ENCODE measurements around the gene ETHE1.
A peak's percentile ranks its signal among the peaks of the same experiment; 100 is the strongest.

Gene ETHE1

DNA sequence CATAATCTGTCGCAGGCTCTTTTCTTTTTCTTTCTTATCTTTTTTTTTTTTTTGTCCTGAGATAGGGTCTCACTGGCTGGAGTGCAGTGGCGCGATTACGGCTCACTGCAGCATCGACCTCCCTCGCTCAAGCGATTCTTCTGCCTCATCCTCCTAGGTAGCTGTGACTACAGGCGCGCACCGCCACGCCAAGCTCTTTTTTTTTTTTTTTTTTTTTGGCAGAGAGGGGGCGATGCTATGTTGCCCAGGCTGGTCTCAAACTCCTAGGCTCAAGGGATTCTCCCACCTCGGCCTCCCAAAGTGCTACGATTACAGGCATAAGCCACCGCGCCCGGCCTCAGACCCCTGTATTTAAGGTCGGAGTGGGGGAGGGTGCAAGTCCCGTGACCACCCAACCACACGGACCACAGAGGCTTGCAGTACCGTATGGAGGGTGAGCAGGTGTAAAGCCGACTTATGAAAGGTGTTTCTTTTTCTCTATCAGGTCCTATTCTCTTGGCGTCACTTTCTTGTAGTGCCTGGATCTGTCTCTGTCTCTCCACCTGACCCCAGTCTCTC lies 24.5 kb downstream of the ETHE1 start:
- peaks cover 4% of the 10 kb centered on the region for H3K36me3 ChIP-seq (ENCODE audit: control insufficient read depth, insufficient read depth, low read length)
- peaks cover 12% of the 10 kb centered on the region; the same call in 1 of the 2 replicates for H3K4me1 ChIP-seq (ENCODE audit: control insufficient read depth, insufficient read depth, low read length)
- H3K9ac ChIP-seq (ENCODE audit: low read length) = no peak overlapping the region
- no peak overlapping the region for H3K27ac ChIP-seq (ENCODE audit: low read depth, low read length)
- H3K4me3 ChIP-seq (ENCODE audit: low read depth, low read length) = peak overlapping the region; percentile 48
- H3K9me3 ChIP-seq (ENCODE audit: control insufficient read depth, insufficient read depth, low read depth, low read length) = no peaks in the 10 kb centered on the region
- H3K27me3 ChIP-seq (ENCODE audit: control insufficient read depth, insufficient read depth, low read length) = peaks cover 21% of the 10 kb centered on the region

DNA sequence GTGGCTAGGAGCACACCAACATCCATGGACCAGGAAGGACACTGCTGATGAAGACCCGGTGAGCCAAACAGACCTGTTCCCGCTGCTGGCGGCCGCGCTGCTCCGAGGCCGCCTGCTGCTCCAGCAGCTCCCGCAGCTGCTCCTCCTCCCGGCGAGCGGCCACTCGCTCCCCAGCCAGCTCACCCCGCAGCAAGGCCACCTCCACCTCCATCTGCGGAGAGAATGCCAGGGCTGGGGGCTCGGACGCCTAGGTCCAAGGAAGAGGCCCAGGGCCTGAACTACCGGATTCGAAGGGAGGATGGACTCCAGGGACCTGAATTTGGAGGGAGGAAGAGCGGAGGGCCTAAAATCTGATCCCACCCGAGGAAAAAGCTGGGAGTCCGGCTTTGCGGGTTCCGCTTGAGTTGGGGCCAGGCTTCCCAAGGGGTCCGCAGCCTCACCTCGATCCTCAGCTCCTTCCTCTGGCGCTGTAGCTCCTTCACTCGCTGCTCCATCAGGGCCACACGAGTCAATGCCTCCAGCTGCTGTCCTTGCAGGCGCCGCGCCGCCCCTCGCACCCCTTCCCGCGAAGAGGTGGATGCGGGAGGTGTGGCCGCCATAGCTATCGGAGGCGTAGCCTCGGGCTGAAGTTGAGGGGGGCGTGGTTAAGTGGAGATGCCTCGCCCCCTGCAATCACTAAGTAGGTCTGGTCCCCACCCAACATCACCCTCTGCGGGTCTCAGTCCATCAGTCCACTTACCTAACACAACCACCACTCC lies 25.2 kb downstream of the ETHE1 start:
- Histone ChIP-seq H3K9me3 (ENCODE audit: control insufficient read depth, insufficient read depth, low read depth, low read length) (no peaks in the 10 kb centered on the region), H3K36me3 (ENCODE audit: control insufficient read depth, insufficient read depth, low read length) (peaks cover 5% of the 10 kb centered on the region), H3K27ac (ENCODE audit: low read depth, low read length) (no peak overlapping the region), H3K27me3 (ENCODE audit: control insufficient read depth, insufficient read depth, low read length) (peaks cover 21% of the 10 kb centered on the region), H3K9ac (ENCODE audit: low read length) (peak overlapping the region; percentile 13), H3K4me3 (ENCODE audit: low read depth, low read length) (peak overlapping the region; percentile 48), H3K4me1 (ENCODE audit: control insufficient read depth, insufficient read depth, low read length) (peaks cover 12% of the 10 kb centered on the region; the same call in 1 of the 2 replicates)

DNA sequence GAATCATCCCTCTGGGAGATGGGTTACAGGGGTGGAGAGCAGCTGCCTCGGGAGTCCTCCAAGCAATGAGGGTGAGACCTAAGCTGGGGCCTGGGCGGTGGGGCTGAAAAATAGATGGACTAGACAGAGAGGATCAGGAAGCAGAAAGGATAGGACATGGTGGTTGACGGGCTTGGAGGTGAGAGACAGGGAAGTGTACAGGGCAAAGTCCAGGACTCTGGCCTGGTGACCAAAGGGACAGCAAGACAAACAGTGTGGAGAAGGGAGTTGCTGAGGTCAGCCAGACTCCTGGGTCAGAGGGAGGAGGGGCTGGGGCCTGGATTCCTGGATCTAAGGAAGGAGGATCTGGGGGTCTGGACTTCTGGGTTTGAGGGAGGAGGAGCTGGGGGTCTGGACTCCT lies 28.0 kb downstream of the ETHE1 start:
- Histone ChIP-seq H3K27ac (ENCODE audit: low read depth, low read length) (no peak overlapping the region), H3K27me3 (ENCODE audit: control insufficient read depth, insufficient read depth, low read length) (peaks cover 17% of the 10 kb centered on the region), H3K36me3 (ENCODE audit: control insufficient read depth, insufficient read depth, low read length) (peaks cover 17% of the 10 kb centered on the region), H3K4me3 (ENCODE audit: low read depth, low read length) (no peak overlapping the region), H3K9me3 (ENCODE audit: control insufficient read depth, insufficient read depth, low read depth, low read length) (no peaks in the 10 kb centered on the region), H3K9ac (ENCODE audit: low read length) (no peak overlapping the region), H3K4me1 (ENCODE audit: control insufficient read depth, insufficient read depth, low read length) (0 out of 2 replicates have a peak, but pooled peaks cover 12% of the 10 kb centered on the region)

DNA sequence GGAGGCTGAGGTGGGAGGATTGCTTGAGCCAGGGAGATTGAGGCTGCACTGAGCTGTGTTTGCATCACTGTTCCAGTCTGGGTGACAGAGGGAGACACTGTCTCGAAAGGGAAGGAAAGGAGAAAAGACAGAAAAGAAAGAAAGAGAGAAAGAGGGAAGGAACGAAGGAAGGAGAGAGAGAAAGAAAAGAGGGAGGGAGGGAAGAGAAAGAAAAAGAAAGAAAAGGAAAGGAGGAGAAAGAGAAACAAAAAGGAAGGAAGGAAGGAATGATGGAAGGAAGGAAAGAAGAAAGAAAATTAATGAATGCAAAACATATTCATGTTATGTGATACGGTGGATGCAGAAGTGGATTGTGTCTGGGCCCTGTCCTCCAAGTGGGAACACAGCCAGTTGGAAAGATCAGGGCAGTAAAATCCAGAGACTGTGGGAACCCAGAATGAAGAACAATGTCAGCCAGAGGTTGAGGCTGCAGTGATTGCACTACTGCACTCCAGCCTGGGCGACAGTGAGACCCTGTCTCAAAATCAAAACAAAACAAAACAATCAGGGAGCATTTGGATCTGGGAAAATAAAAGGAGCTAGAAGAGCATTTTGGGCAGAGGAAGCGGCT lies 28.7 kb downstream of the ETHE1 start:
- H3K36me3 ChIP-seq (ENCODE audit: control insufficient read depth, insufficient read depth, low read length) = peaks cover 17% of the 10 kb centered on the region
- no peaks in the 10 kb centered on the region for H3K9me3 ChIP-seq (ENCODE audit: control insufficient read depth, insufficient read depth, low read depth, low read length)
- H3K27ac ChIP-seq (ENCODE audit: low read depth, low read length) = no peak overlapping the region
- no peak overlapping the region for H3K4me3 ChIP-seq (ENCODE audit: low read depth, low read length)
- H3K27me3 ChIP-seq (ENCODE audit: control insufficient read depth, insufficient read depth, low read length) = peaks cover 13% of the 10 kb centered on the region
- H3K4me1 ChIP-seq (ENCODE audit: control insufficient read depth, insufficient read depth, low read length) = 0 out of 2 replicates have a peak, but pooled peaks cover 10% of the 10 kb centered on the region
- no peak overlapping the region for H3K9ac ChIP-seq (ENCODE audit: low read length)

DNA sequence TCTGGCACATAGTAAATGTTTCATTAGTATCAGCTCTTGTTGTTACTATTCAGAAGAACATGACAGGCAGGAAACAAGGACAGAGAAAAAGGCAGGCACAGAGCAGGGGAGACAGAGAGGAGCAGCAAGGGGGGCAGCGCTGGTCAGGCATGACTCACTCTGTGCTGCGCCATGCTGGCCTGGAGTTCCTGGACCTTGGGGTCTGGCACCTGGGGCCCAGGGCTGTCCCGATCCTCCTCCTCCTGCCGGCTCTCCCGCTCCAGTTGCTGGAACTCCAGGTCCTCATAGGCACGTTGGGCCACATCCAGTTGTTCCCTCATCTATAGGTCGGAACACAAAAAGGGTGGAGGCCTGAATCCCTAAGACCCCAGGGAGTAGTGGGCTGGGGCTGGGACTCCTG lies 30.0 kb downstream of the ETHE1 start:
- H3K4me1 ChIP-seq (ENCODE audit: control insufficient read depth, insufficient read depth, low read length) = 0 out of 2 replicates have a peak, but pooled peaks cover 1% of the 10 kb centered on the region
- H3K27ac ChIP-seq (ENCODE audit: low read depth, low read length) = no peak overlapping the region
- no peak overlapping the region for H3K9ac ChIP-seq (ENCODE audit: low read length)
- H3K27me3 ChIP-seq (ENCODE audit: control insufficient read depth, insufficient read depth, low read length) = peaks cover 4% of the 10 kb centered on the region; the same call in 1 of the 2 replicates
- H3K4me3 ChIP-seq (ENCODE audit: low read depth, low read length) = no peak overlapping the region
- H3K9me3 ChIP-seq (ENCODE audit: control insufficient read depth, insufficient read depth, low read depth, low read length) = no peaks in the 10 kb centered on the region
- peaks cover 17% of the 10 kb centered on the region for H3K36me3 ChIP-seq (ENCODE audit: control insufficient read depth, insufficient read depth, low read length)

DNA sequence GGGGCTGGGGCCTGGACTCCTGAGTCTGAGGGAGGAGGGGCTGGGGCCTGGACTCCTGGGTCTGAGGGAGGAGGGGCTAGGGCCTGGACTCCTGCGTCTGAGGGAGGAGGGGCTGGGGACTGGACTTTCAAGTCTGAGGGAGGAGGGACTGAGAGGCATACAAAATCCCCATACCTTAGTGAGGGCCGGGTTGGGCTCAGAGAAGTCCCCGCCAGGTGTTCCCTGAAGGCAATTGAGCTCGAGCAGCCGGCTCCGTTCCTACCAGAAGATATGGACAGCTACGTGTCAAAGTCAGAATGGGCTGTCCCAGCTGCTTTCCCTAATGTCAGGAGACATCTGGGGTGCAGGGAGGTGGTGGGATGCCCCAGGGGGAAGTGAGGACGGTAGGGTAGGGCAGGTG lies 31.9 kb downstream of the ETHE1 start:
- no peaks in the 10 kb centered on the region for H3K9me3 ChIP-seq (ENCODE audit: control insufficient read depth, insufficient read depth, low read depth, low read length)
- peaks cover 17% of the 10 kb centered on the region for H3K36me3 ChIP-seq (ENCODE audit: control insufficient read depth, insufficient read depth, low read length)
- no peak overlapping the region for H3K27ac ChIP-seq (ENCODE audit: low read depth, low read length)
- H3K27me3 ChIP-seq (ENCODE audit: control insufficient read depth, insufficient read depth, low read length) = no peaks in the 10 kb centered on the region
- H3K4me1 ChIP-seq (ENCODE audit: control insufficient read depth, insufficient read depth, low read length) = no peaks in the 10 kb centered on the region
- no peak overlapping the region for H3K9ac ChIP-seq (ENCODE audit: low read length)
- H3K4me3 ChIP-seq (ENCODE audit: low read depth, low read length) = no peak overlapping the region

DNA sequence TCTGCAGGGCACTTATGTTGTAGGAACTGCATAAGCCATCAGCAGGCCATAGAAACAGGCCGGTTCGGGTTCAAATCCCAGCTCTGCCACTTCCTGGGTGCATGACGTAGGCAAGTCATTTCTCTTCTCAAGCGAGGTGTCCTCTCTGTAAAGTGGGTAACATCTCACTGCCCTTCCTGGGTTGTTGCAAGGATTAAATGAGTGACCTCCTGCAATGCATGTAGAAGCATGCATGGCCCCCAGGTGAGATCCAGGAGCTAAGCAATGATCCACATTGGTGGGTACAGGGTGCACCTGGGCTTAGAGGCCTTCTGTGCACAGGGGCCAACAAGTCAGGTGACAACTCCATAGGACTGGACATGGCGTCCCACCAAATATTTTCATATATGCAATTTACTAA lies 36.2 kb downstream of the ETHE1 start:
- Histone ChIP-seq H3K4me1 (ENCODE audit: control insufficient read depth, insufficient read depth, low read length) (no peaks in the 10 kb centered on the region), H3K9ac (ENCODE audit: low read length) (no peak overlapping the region), H3K4me3 (ENCODE audit: low read depth, low read length) (no peak overlapping the region), H3K27ac (ENCODE audit: low read depth, low read length) (no peak overlapping the region), H3K27me3 (ENCODE audit: control insufficient read depth, insufficient read depth, low read length) (no peaks in the 10 kb centered on the region), H3K36me3 (ENCODE audit: control insufficient read depth, insufficient read depth, low read length) (peaks cover 7% of the 10 kb centered on the region; the same call in 1 of the 2 replicates), H3K9me3 (ENCODE audit: control insufficient read depth, insufficient read depth, low read depth, low read length) (no peaks in the 10 kb centered on the region)

DNA sequence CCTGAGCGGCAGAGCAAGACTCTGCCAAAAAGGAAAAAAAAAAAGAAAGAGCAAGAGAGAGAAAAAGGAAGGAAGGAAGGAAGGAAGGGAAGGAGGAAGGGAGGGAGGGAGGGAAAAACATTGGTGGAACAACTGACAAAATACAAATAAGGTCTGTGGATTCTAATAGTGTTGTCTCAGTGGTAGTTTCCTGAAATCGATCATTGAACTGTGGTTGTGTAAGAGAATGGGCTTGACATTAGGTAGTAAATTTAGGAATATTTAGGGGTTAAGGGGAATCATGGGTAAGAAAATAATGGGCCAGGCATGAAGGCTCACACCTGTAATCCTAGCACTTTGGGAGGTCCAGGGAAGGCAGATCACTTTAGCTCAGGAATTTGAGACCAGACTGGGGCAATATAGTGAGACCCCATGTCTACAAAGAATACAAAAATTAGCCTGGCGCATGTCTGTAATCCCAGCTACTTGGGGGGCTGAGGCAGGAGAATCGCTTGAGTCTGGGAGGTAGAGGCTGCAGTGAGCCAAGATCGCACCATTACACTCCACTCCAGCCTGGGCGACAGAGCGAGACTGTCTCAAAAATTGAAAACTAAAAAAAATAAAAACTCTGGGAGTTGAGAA lies 36.9 kb downstream of the ETHE1 start:
- Histone ChIP-seq H3K27me3 (ENCODE audit: control insufficient read depth, insufficient read depth, low read length) (no peaks in the 10 kb centered on the region), H3K4me3 (ENCODE audit: low read depth, low read length) (no peak overlapping the region), H3K36me3 (ENCODE audit: control insufficient read depth, insufficient read depth, low read length) (peaks cover 4% of the 10 kb centered on the region; the same call in 1 of the 2 replicates), H3K9me3 (ENCODE audit: control insufficient read depth, insufficient read depth, low read depth, low read length) (no peaks in the 10 kb centered on the region), H3K9ac (ENCODE audit: low read length) (no peak overlapping the region), H3K4me1 (ENCODE audit: control insufficient read depth, insufficient read depth, low read length) (no peaks in the 10 kb centered on the region), H3K27ac (ENCODE audit: low read depth, low read length) (no peak overlapping the region)

DNA sequence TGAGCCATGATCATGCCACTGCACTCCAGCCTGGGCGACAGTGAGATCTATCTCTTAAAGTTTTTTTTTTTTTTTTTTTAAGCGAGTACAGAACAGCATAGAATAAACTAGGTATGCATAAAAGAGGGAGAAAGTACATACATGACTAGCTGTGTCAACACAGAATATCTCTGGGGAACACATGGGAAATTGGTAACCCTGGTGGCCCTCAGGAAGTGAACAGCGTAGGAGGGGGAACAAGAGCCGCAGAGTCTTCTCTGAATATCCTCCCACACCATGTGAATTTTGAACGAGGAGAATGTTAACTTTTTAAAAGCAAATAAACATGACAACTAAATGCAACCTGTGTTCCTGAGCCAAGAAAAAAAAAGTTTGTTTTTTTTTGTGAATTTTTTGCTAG lies 37.7 kb downstream of the ETHE1 start:
- no peaks in the 10 kb centered on the region for H3K27me3 ChIP-seq (ENCODE audit: control insufficient read depth, insufficient read depth, low read length)
- H3K4me1 ChIP-seq (ENCODE audit: control insufficient read depth, insufficient read depth, low read length) = no peaks in the 10 kb centered on the region
- no peak overlapping the region for H3K4me3 ChIP-seq (ENCODE audit: low read depth, low read length)
- H3K36me3 ChIP-seq (ENCODE audit: control insufficient read depth, insufficient read depth, low read length) = no peaks in the 10 kb centered on the region
- no peak overlapping the region for H3K27ac ChIP-seq (ENCODE audit: low read depth, low read length)
- H3K9me3 ChIP-seq (ENCODE audit: control insufficient read depth, insufficient read depth, low read depth, low read length) = no peaks in the 10 kb centered on the region
- no peak overlapping the region for H3K9ac ChIP-seq (ENCODE audit: low read length)

DNA sequence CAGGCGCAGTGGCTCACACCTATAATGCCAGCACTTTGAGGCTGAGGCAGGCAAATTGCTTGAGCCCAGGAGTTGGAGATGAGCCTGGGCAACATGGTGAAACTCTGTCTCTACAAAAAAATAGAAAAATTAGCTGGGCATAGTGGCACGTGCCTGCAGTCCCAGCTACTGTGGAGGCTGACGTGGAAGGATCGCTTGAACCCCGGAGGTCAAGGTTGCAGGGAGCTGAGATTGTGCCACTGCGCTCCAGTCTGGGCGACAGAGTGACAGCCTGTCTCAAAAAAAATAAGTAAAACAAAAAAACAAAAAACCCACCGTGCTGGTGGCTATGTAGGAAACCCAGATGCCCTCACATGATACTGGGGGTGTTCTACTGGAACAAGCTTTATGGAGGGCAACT lies 38.8 kb downstream of the ETHE1 start:
- Histone ChIP-seq H3K27ac (ENCODE audit: low read depth, low read length) (no peak overlapping the region), H3K9ac (ENCODE audit: low read length) (no peak overlapping the region), H3K4me3 (ENCODE audit: low read depth, low read length) (no peak overlapping the region), H3K4me1 (ENCODE audit: control insufficient read depth, insufficient read depth, low read length) (no peaks in the 10 kb centered on the region), H3K36me3 (ENCODE audit: control insufficient read depth, insufficient read depth, low read length) (no peaks in the 10 kb centered on the region), H3K27me3 (ENCODE audit: control insufficient read depth, insufficient read depth, low read length) (no peaks in the 10 kb centered on the region), H3K9me3 (ENCODE audit: control insufficient read depth, insufficient read depth, low read depth, low read length) (no peaks in the 10 kb centered on the region)

DNA sequence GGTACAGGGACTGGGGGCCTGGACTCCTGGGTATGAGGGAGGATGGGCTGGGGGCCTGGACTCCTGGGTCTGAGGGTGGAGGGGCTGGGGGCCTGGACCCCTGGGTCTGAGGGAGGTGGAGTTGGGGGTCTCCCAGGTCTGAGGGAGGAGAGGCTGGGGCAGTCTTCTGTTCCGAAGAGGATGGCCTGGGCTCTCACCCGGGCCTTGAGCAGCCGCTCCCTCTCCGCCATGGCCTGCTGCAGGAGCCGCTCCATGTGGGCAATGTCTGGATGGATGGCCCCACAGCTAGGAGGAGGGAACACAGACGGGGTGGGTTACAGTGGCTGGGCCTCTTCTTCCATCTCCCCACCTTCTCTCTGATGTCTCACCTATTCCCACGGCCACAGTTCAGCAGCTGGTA lies 40.6 kb downstream of the ETHE1 start:
- no peak overlapping the region for H3K4me3 ChIP-seq (ENCODE audit: low read depth, low read length)
- H3K9me3 ChIP-seq (ENCODE audit: control insufficient read depth, insufficient read depth, low read depth, low read length) = no peaks in the 10 kb centered on the region
- H3K4me1 ChIP-seq (ENCODE audit: control insufficient read depth, insufficient read depth, low read length) = no peaks in the 10 kb centered on the region; the same call in 1 of the 2 replicates
- no peak overlapping the region for H3K9ac ChIP-seq (ENCODE audit: low read length)
- no peaks in the 10 kb centered on the region for H3K36me3 ChIP-seq (ENCODE audit: control insufficient read depth, insufficient read depth, low read length)
- no peak overlapping the region for H3K27ac ChIP-seq (ENCODE audit: low read depth, low read length)
- H3K27me3 ChIP-seq (ENCODE audit: control insufficient read depth, insufficient read depth, low read length) = no peaks in the 10 kb centered on the region

Measured in HUES6 (cell line).